SIG-M5 treated with dmso at 0.1 percent for 504 hours (cell line): ENCODE data around the gene FGF1.

Source experiments
- DNase-seq: peaks from one replicate; lab custom pipeline; 2025; ENCODE audit not compliant: unreplicated experiment; lab: John Stamatoyannopoulos, UW

FGF1 gene

DNA sequence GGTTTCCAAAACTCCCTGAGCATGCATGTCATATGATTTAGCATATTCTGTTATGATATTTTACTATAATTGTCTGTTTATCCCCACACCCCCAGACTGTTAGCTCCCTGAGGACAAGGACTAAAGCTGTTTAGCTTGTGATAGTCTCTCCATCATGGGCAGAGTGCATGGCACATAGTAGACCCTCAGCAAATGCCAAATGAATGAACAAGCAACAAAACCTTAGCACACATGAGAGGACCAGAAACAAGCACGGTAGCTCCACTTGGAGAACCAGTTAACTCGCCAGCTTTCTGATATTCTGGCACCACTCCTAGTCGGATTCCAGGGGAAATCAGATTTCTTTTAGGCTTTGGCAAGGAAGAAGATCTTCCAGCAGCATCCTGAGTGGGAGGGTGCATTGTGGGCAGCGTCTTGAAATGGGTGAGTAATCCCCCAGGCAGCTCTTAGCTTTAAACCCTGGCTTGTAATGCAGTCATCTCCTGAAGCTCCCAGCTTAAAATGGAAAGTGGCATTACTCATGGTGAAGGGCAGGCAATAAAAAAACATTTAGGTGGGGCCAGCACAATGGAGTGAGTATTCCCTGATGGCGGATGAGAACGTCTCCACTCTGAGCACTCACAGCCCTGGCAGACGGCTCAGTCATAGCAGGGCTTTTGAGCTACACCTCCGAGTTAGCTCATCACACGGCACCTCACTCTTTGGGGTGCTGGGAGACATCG, 41.1 kb downstream of the FGF1 start:
- no peak for DNase-seq

DNA sequence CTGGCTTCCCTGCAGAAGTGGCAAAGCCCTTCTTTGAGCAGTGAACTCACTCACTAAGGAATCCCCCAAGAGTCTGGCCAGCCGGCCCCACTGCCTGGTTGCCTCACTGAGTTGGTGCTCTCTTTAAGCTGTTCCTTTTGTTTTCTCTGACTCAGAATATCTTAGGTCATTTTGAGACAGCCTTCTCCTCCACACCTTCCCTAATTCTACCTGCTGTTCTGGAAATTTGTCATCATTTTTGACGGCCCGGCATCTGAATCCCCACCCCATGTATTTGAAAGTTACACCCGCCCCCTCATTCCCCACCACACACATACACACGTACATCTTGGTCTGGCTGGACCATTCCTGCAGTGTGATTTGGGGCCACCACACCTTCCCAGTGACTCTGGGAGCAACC, 41.8 kb downstream of the FGF1 start:
- DNase-seq: no peak

DNA sequence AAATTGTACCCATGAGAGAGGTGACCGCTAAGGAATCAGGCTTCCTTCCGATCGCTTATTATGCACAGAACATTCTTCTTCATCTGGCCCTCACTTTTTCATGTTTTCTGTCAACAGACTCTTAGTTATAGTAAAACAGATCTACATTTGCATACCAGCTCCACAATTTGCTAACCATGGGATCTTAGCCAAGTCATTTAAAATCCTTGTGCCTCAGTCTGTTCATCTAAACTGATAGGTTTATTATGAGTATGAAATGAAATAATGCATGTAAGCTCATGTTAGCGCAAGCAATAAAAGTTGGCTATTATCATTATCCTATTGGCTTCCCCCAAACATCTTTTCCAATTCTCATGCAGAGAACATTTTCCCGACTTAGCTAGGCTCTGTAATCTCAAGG, 42.3 kb downstream of the FGF1 start:
- no peak for DNase-seq

DNA sequence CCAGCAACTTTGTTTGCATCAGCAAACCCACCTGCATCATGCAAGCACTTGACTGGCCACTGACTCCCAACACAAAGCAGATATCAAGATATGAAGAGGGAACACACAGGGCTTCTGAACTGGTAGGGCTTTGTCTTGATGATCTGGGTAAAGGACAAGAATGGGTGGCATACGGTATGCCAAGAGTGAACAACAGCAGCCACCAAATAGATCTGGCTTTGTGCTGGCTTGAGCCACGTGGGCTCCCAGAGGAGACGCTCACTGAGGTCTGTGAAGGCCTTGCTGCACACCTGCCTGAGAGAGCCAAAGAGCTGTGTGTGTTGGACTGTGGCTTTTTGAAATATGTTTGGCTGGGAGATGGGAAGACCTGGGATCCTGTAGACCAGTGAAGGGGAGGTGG, 43.5 kb downstream of the FGF1 start:
- DNase-seq: no peak

DNA sequence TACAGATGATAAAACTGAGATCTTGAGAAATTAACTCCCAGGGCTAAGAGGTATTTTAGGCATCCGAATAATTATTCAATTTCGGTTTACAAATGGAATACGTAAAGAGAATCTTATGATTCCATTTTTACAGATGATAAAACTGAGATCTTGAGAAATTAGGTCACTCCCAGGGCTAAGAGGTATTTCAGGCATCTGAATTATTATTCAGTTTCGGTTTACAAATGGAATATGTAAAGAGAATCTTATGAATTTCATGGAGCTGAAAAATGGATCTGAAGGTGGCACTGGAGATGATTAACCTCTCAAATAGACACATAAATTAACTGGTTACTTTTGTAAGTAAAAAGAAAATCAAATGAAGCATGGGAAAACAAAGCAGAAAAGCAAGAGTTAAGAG, 44.2 kb downstream of the FGF1 start:
- DNase-seq: no peak

DNA sequence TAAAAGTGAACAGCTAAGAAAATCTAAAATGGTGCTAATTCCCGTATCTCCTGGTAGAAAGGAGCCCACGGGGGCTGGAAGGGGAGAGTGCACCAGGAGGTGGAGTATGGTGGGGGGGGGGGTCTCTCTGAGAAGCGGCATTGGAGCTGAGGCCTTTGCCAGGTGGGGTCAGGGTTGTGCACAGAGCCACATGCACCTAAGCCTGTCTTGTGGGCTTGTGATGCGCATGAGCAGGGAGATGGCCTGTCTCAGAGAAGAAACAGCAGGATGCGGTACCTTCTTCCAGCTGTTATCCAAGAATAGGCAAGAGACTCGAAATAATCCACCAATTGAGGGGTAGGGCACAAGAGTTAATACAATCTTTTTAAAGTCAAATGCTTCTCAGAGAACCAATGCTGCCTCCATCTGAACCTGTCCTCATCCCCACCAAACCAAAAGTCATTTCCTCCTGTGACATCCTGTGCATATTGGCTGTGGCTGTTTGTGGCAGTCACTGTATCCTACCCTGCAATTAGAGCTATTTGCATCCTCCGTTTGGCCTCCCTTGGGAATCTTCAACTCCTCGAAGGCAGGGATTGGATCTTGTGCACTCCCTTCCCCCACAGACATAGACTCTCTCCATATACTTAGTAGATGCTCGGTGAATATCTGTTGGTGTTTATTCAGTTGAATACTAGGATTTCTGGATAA, 45.4 kb downstream of the FGF1 start:
- DNase-seq: no peak

DNA sequence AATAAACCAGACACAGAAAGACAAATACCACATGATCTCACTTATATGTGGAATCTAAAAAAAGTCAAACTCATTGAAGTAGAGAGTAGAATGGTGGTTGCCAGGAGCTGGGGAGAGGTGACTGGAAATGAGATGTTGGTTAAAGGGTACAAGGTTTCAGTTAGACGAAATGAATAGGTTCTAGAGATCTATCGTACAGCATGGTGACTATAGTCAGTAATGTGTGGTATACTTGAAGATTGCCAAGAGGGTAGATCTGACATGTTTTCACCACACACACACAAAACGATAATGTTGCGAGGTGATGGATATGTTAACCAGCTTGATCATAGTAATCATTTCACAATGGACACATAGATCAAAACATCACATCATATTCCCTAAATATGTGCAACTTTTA, 46.4 kb downstream of the FGF1 start:
- no peak for DNase-seq

DNA sequence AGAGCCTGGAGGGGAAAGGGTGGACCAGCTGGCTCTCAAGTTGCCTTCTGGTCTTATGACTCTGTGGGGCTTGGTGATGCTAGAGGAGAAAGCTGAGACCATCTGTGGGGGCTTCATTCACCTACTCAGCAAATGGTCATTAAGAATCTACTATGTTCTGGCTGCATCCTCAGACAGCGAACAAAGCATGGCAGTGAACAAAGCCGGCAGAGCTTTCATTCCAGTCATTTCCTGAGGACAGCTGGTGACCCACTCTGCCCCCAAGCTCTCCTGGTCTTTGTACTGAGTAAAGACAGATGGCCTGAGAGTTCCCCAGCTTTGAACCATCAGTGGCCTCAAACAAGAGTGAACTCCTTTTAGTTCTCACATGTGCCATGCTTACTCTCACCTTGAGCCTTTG, 48.0 kb downstream of the FGF1 start:
- DNase-seq: no peak

DNA sequence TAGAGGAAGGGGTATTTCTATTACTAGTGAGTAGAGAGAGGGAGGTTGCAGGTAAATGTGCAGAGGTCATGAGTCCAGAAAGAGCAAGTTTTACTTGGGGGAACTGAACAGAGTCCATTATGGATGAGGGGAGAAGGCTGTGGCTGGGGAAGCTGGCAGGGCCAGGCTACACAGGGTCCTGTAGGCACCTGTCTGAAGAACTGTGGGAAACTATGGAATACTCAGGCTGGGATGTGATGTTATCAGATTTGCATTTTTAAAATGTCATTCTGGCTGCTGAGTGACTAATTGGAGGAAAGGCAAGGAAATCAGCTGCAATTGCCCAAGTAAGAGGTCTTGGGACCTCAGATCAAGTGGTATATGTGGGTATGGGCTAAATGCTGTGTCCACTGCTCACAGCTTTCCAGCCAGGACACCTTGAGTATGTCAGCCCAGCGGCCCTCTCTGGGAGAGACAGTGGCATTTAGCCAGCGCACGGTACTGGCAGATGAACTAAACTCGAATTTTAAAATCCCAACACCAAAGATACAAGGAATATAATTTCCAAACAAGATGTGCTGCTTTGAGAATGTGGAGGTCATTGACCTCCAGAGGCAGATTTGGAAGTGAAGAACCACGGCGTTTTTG, 49.1 kb downstream of the FGF1 start:
- no peak for DNase-seq

DNA sequence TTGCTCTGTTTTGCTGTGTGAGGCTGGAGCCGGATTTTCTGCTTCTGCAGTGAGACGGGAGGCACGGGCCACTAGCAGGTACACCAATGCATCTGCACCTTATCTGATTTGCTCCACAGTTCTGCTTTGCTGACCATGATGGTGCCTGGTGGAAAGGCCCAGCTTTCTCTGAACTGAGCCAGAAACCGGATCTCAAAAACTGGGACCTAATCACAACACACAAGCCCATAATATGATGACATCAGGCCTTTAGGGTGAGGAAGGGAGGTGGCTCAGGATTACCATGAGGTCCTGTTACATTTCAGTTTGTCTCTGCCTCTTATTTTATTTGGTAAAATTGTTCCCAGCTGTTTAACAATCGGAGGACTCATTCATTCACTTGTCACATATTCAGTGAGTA, 49.8 kb downstream of the FGF1 start:
- DNase-seq: no peak

DNA sequence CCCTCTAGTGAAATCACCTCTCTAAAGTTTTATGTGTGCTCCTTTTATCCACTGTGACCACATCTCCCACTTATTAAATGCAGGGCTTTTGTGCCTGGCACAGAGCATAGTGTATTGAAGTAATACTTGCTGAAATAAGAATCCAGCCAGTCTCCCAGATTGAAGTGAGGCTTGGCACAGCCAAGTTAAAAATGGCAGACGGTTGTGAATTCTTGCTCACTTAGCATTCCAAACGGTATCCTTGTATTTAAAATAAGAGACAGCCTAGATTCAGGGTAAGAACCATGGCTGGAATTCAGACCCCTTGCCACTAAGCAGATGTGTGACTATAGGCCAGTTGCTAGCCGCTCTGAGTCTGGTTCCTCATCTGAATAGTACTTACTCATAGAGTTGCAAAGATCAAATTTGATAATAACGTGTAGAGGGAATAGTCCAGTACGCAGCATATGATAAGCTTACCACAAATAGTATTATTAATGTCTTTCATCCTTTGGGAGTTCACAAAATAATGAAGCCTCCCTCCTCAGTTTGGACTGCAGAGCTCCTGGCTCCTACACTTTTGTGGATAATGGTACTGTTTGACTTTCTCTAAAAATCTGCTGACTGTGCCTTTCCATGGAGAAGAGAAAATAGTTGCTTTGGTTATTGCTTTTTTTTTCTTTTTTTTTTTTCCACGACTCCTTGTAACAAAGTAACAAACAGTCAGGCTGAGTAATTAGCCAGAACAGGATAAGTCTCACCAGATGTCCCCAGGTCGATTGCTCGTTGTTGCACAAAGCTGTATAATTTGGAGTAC, 51.5 kb downstream of the FGF1 start:
- no peak for DNase-seq

DNA sequence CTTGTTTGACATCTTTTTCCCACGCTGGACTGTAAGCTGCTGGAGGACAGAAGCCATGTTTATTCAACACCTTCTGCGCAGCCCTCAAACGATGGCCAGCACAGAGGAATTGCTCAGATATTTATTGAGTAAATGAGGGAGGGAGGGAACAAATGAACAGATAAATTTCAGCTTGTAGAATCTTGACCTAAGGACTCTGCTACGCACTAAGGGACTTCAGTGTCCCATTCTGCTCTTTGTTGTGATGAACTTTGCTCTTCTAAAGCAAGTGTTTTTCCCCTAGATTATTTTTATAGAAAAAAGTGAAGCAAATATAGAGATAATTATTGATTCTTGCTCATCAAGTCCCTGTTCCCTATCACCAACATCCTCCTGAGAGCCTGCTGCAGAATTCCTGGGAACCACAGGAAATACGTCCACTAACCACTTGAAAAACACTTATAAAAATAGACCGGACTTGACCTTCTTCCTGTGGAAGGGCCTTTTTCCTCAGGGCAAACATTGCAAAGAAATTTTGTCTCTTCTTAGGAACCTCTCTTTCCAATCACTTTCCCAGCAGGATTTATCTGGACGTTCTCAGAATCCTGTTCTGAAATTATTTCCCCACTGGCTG, 54.9 kb downstream of the FGF1 start:
- DNase-seq: no peak

DNA sequence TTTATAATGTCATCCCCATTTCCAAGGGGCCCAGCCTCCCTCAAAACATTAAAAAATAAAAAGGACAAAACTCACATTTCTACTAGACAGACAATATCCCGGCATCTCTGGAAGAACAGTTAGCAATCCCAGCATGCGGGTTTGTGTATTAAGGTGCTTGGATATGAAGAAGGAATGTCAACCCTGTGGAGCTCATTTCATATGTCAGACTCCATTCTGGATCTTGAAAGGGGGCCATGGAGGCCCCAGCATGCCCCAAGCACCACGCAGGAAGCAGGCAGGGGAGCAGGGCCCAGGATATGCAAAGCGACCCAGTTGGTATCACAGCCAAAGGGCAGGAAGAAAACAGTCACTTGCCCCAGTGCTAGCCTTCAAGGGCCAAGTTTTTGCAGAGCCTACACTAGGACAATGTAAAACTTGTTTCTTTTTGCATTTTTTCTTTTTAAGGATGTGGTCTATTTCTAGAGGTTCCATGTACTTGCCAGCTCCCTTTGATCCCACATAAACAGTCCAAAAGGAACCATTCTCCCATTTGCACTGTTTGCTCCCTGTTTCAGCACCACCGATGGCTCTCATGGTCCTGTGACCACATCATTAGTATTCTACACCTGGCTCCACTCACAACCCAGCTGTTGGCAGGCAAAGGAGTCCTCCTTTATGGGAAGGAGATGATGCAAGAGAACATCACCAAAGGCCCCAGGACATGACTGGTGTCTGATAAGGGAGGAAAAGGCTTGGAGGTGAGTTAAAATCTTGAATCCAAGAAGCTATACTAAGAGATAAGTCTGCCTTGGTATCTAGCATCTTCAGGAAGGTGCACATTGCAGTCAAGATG, 58.3 kb downstream of the FGF1 start:
- no peak for DNase-seq

DNA sequence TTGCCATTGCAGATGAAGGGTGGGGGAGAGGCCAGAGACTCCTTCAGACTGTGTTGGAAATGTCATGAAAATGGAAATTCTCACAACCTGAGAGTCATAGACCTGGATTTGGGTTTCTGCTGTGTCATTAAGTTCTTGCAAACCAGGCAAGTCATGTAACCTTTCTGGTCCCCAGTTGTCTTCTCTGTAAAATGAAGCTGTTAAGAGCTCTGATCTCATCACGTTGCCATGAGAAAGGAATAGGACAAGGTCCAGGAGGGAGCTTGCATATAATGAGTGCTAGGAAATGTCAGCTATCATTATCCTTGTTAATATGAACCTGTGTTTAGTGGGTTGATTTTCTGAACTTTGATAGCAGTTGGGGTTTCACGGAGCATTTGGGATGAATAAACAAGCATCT, 59.1 kb downstream of the FGF1 start:
- no peak for DNase-seq

DNA sequence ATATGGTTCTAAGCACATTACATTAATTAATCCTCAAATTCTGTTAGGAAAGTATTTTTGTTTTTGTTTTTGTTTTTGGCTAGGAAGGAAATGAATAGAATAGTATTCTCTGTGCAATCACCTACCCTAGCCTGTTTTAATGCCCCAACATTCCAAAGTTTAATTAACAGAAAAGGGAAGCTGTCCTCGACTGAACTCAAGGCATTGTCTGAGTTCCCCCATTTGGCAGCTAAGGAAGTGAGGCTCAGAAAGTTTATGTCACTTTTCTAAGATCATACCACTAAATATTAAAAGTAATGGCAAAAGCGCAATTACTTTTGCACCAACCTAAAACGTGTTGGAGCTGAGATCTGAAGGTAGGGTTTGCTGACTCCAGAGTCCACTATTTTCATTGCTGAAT, 59.8 kb downstream of the FGF1 start:
- DNase-seq: no peak

DNA sequence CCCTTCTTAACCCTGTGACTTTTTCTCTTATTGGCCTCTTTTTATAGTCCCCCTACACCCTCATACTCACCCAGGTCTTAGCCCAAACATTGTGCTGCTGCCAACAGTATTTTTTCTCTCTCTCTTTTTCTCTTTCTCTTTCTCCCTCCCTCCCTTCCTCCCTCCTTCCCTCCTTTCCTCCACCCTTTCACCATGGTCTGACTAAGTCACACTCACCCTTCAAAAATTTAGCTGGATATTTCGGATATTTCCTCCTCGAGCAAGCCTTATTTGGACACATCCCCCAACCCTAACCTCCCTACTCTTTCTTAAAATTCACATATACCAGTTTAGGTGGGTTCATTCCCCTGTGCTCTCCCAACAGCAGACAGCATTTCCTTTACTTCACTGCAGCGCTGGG, 64.7 kb downstream of the FGF1 start:
- no peak for DNase-seq

DNA sequence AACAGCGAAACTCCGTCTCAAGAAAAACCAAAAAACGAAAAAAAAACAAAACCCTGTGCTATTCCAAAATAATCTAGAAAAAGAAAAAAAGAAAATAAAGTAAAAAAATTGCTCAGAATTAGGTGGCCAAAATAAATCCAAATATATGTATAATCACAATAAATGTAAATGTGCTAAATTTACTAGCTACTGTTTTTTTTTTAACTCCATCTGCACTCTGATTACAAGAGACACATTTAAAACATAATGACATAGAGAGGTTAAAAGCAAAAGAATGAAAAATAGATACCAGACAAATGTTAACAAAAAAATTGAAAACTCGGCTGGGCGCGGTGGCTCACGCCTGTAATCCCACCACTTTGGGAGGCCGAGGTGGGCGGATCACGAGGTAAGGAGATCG, 66.1 kb downstream of the FGF1 start:
- DNase-seq: no peak

DNA sequence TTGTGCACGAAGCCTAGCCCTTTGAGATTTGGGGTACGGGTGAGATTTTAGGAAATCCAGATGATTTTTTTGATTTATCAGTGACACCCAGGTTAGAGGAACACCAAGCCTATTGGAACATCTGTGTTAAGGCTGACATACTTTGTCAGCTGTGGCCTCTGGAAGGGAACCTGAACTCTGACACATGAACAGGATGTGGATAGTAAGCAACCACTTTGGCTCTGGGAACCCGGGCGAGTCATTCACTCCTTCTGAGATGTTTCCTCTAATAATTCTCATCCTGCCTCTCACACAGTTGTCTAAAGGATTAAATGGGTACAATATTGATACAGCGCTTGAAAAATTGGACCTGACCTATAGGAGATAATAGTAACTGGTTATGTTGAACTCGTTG, 67.8 kb downstream of the FGF1 start:
- DNase-seq: no peak

DNA sequence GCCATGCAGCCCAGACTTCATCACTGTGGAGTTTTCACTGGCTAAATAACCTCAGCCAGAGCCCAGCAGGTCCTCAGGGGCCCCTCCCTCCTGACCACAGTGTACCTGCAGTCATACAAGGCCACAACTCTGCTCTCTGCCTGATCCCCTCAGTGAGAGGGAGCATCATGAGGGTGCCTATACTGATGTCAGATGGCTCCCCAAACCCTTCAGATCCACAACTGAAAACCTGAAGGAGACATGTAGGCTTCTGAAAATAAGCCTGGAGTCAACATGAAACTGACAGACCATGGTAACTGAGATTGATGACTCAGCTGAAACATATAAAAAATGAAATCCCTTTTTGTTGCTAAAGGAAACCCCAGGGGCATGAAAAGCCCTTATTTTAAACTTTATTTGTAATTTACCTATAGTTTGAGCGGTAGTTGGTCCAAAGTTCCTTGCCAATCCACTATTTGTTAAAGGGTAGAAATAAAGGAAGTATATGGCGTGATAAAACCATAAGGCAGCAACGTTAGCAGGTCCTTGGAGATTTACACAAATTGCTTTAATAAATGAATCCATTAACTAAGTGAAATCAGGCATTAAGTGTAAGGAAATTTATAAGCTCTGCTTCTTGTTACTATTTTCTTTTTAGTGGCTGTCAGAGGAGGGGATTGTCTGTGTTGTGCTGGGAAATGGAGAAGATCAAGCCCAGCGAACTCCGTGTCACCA, 68.3 kb downstream of the FGF1 start:
- no peak for DNase-seq

DNA sequence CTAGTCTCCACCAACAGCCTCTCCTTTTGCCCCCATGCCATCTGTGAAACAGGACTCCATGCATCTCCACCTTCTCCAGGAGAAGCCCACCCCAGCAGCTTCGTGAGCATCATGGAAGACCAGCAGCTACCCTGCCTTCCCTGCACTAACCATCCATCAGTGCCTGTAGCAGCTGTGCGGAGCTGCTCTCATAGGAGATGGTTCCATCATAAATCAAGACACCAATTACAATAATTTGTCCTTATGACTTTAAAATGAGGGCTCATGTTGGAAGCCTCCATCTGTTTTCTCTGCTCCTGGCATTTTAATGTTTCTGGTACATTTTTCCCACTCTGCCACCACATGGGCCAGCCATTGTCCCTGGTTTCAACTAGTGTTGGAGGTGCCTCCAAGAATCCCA, 69.9 kb downstream of the FGF1 start:
- no peak for DNase-seq
